Endothelial cell (in vitro differentiated cells): Measurements from ENCODE around the gene SYNDIG1. TPM values are rescaled to one million over a fixed set of nuclear protein-coding genes. Genes with fewer than 3 reads are reported as not detected.

ENCODE experiments used
- DNase-seq: peaks from one replicate; pipeline ENCODE4 v3.0.0; 2021; ENCODE audit warnings: low spot score
- H3K27ac Mint-ChIP-seq: one replicate; pipeline ENCODE4 v1.8.0; 2021; ENCODE audit warnings: mixed read lengths, inconsistent platforms; ENCODE audit not compliant: unreplicated experiment
- H3K27me3 Mint-ChIP-seq: one replicate; pipeline ENCODE4 v1.8.0; 2021; ENCODE audit warnings: mild to moderate bottlenecking, moderate library complexity, mixed read lengths, inconsistent platforms; ENCODE audit not compliant: unreplicated experiment
- H3K36me3 Mint-ChIP-seq: one replicate; pipeline ENCODE4 v1.8.0; 2021; ENCODE audit warnings: mild to moderate bottlenecking, low read depth, mixed read lengths, inconsistent platforms; ENCODE audit not compliant: unreplicated experiment
- H3K4me1 Mint-ChIP-seq: one replicate; pipeline ENCODE4 v1.8.0; 2021; ENCODE audit warnings: mild to moderate bottlenecking, mixed read lengths, inconsistent platforms; ENCODE audit not compliant: unreplicated experiment
- H3K4me3 Mint-ChIP-seq: one replicate; pipeline ENCODE4 v1.8.0; 2021; ENCODE audit warnings: mild to moderate bottlenecking, mixed read lengths, inconsistent platforms; ENCODE audit not compliant: unreplicated experiment
- H3K9me3 Mint-ChIP-seq: one replicate; pipeline ENCODE4 v1.8.0; 2021; ENCODE audit warnings: mixed read lengths, inconsistent platforms; ENCODE audit not compliant: unreplicated experiment
- total RNA-seq: library from RNA; stranded (reverse); fragmentation: NEBNext Ultra II Directional; extraction: Animal tissue kit (Norgen Biotek cat#: 25700); gene quantifications from one replicate; pipeline ENCODE4 v1.2.1, GENCODE V29; 2021; ENCODE audit not compliant: unreplicated experiment
- TF ChIP-seq, protein P1 (sequence below): fragments of 200-600 bp; sonication (generic); IDR thresholded peaks from one replicate; pipeline ENCODE4 v1.5.0; 2021; ENCODE audit warnings: antibody characterized with exemption; ENCODE audit not compliant: unreplicated experiment

SYNDIG1 gene
- total RNA-seq, 1 donor from 2014 or later, result 8.1 TPM

DNA sequence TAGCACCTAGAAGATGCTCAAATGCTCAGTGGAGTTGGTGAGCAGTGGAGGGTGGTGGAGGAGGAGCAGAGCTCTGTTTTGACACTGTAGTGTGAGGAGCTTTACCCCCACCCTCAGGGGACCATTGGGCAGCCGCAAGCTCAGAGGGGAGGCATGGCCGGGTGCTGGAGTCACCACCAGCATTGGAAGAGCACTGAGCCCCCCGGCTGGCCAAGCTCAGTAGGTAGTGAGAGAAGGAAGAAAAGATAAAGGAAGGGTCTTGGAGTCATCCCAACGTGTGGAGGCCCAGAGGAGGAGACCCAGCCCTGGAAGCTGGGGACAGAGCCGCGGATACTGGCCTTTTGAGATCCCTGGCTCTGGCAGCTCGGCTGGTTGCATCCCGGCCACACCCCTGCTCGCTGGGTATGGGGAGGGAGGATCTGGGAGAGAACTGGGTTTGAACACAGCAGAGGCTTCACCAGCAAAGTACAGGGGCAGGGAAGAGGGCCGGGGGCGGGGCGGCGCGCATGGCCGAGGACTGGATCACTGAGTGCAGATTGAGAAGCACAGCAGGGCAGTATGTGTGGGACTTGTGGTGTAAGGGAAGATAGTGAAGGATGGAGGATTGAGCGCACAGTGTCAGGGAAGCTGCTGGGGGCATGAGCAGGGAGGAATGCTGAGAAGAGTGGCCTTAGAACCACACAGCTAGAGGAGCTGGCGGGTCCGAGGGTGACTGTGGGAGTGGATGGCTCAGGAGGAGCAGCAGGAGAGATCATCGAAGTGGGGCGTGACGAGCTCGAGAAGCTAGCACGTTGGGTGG is 24.4 kb downstream of the SYNDIG1 start:
- Mint-ChIP-seq H3K36me3 (peaks cover 10% of the 10 kb centered on the region), H3K27me3 (peaks cover 3% of the 10 kb centered on the region), H3K4me1 (peaks cover 12% of the 10 kb centered on the region), H3K4me3 (no peak overlapping the region), H3K27ac (no peak overlapping the region), H3K9me3 (no peaks in the 10 kb centered on the region)
- no peak for DNase-seq
- TF ChIP-seq, protein P1, sequence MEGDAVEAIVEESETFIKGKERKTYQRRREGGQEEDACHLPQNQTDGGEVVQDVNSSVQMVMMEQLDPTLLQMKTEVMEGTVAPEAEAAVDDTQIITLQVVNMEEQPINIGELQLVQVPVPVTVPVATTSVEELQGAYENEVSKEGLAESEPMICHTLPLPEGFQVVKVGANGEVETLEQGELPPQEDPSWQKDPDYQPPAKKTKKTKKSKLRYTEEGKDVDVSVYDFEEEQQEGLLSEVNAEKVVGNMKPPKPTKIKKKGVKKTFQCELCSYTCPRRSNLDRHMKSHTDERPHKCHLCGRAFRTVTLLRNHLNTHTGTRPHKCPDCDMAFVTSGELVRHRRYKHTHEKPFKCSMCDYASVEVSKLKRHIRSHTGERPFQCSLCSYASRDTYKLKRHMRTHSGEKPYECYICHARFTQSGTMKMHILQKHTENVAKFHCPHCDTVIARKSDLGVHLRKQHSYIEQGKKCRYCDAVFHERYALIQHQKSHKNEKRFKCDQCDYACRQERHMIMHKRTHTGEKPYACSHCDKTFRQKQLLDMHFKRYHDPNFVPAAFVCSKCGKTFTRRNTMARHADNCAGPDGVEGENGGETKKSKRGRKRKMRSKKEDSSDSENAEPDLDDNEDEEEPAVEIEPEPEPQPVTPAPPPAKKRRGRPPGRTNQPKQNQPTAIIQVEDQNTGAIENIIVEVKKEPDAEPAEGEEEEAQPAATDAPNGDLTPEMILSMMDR, result no peak

DNA sequence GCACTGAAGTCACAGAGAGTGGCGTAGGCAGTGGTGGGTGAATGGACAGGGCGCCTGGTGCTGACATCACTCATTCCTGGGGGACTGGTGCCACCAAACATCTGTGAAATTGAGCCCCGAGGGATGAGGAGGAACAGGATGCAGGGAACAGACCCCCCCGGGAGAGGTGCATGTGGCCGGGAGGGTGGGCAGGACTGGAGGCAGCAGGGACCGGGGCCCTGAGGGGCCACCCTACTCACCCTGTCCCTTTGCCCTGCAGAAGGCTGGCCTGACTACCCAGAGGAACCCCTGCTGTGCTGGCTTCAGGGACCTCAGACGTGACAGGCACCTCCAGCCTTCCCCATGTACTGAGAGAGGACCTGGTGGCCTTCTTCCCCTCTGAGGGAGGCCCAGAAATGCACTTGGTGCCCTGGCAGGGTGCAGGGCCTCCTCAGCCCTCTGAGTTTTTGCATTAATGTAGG is 25.1 kb downstream of the SYNDIG1 start:
- DNase-seq, result no peak

DNA sequence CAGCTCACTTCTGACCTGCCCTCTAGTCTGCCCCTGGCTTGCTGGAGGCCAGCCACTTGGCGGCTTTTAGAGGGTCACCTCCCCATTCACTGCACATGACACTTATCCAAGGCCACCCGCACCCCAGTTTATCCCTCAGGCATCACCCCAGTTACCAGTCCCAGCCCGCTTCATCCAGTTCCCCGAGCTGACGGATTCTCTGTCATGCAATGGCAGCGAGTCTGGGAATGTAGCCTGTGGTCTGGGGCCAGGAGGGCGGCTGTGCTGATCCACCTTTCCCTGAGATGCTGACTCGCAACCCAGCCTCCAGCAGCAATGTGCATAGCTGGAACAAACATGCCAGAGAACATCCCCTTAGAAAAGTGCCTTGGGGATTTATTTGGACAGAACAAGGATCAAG is 25.8 kb downstream of the SYNDIG1 start:
- H3K9me3 Mint-ChIP-seq, result no peaks in the 10 kb centered on the region
- H3K27me3 Mint-ChIP-seq, result peaks cover 1% of the 10 kb centered on the region

More for the DNA sequence above, 25.1 kb downstream of the SYNDIG1 start:
- TF ChIP-seq, protein P1, result no peak
- Mint-ChIP-seq H3K4me1 (peaks cover 12% of the 10 kb centered on the region), H3K36me3 (peaks cover 4% of the 10 kb centered on the region), H3K27ac (no peak overlapping the region), H3K4me3 (no peak overlapping the region), H3K27me3 (peaks cover 1% of the 10 kb centered on the region), H3K9me3 (no peaks in the 10 kb centered on the region)

DNA sequence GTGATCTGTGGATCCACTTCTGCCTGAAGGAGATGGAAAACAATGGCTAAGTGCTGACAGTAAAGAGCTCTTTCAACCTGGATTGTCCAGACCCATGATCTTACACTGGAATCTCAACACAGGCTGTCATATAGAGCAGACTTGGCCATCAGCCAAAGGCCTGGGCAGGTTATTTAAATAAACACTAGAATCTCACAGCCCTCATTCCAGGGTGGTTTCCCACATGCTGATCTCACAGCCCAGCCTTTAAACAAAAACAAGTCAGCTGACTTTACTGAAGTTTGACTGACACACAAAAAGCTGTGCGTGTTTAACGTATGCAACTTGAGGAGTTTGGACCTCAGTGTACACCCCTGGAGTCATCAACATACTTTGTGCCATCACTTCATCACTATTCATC is 28.4 kb downstream of the SYNDIG1 start:
- TF ChIP-seq, protein P1, result no peak
- H3K4me3 Mint-ChIP-seq, result no peak overlapping the region
- H3K27me3 Mint-ChIP-seq, result peaks cover 1% of the 10 kb centered on the region
- H3K36me3 Mint-ChIP-seq, result peaks cover 4% of the 10 kb centered on the region
- no peaks in the 10 kb centered on the region for H3K4me1 Mint-ChIP-seq
- H3K9me3 Mint-ChIP-seq, result no peaks in the 10 kb centered on the region
- H3K27ac Mint-ChIP-seq, result no peak overlapping the region
- DNase-seq, result no peak

More for the DNA sequence above, 25.8 kb downstream of the SYNDIG1 start:
- H3K4me3 Mint-ChIP-seq, result no peak overlapping the region
- peaks cover 4% of the 10 kb centered on the region for H3K36me3 Mint-ChIP-seq
- DNase-seq, result no peak
- TF ChIP-seq, protein P1, result no peak
- peaks cover 12% of the 10 kb centered on the region for H3K4me1 Mint-ChIP-seq
- no peak overlapping the region for H3K27ac Mint-ChIP-seq

DNA sequence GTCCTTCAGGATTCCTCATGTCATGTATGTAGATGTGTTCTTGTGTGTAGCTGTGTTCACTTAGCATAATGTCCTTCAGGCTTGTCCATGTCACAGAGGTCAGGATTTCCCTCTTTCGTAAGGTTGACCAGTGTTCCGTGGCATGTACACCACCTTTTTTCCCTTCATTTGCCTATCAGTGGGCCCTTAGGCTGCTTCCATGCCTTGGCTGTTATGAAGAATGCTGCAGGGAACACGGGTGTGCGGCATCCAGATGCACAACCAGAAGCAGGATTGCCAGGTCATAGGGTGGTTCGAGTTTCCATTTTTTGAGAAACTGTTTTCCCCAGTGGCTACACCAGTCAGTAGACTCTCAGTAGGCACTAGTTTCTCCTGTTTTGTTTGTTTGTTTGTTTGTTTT is 29.2 kb downstream of the SYNDIG1 start:
- DNase-seq, result no peak
- TF ChIP-seq, protein P1, result no peak
- Mint-ChIP-seq H3K36me3 (peaks cover 4% of the 10 kb centered on the region), H3K27me3 (peaks cover 1% of the 10 kb centered on the region), H3K27ac (no peak overlapping the region), H3K9me3 (no peaks in the 10 kb centered on the region), H3K4me3 (no peak overlapping the region), H3K4me1 (no peaks in the 10 kb centered on the region)
